Endothelial cell of umbilical vein (primary cell): ENCODE data around the gene GTPBP3.

ENCODE experiments used
- CTCF ChIP-seq, 2 donors: IDR thresholded peaks; 1 replicate in 1 of 2; 2 replicates in 1 of 2; pipeline ENCODE4 v1.5.1; 2011; ENCODE audit warnings: low read length in 2 of 2, mild to moderate bottlenecking in 2 of 2, moderate library complexity in 2 of 2, control low read depth in 1 of 2, inconsistent platforms in 1 of 2, low read depth in 1 of 2; ENCODE audit not compliant: insufficient read depth in 1 of 2; ENCODE audit errors: extremely low read depth in 1 of 2
- EZH2 ChIP-seq: IDR thresholded peaks from 2 replicates; pipeline ENCODE4 v1.6.1; 2012; ENCODE audit warnings: borderline replicate concordance, low read depth, mild to moderate bottlenecking, moderate library complexity, low read length, inconsistent platforms; ENCODE audit not compliant: severe bottlenecking
- GATA2 ChIP-seq: IDR thresholded peaks from 2 replicates; pipeline ENCODE4 v1.7.0; 2011; ENCODE audit warnings: low read depth, mild to moderate bottlenecking, moderate library complexity, mixed read lengths, low read length; ENCODE audit not compliant: insufficient read length, insufficient read depth
- JUN ChIP-seq: IDR thresholded peaks from 2 replicates; pipeline ENCODE4 v1.6.1; 2011; ENCODE audit warnings: borderline replicate concordance, low read depth; ENCODE audit not compliant: insufficient read length, insufficient read depth
- MAX ChIP-seq: IDR thresholded peaks from 2 replicates; pipeline ENCODE4 v1.6.1; 2011; ENCODE audit not compliant: insufficient read depth, insufficient read length
- MYC ChIP-seq: IDR thresholded peaks from one replicate; pipeline ENCODE4 v1.6.1; 2011; ENCODE audit warnings: mild to moderate bottlenecking, low read depth, low read length
- POLR2A ChIP-seq: IDR thresholded peaks from 2 replicates; pipeline ENCODE4 v1.6.1; 2012; ENCODE audit warnings: low read depth, mild to moderate bottlenecking, control low read depth, low read length
- POLR2AphosphoS5 ChIP-seq: IDR thresholded peaks from 2 replicates; pipeline ENCODE4 v1.6.1; 2012; ENCODE audit warnings: low read depth, mild to moderate bottlenecking, control low read depth, low read length, moderate library complexity; ENCODE audit not compliant: insufficient read depth

GRCh38 chr19:17391371-17392151 lies 54.2 kb downstream of the GTPBP3 start:
- TF ChIP-seq POLR2AphosphoS5 (no peak), CTCF (IDR thresholded peaks at IDR 0.05; ENCODE audit: extremely low read depth in 1 of 2, insufficient read depth in 1 of 2, low read depth in 1 of 2, low read length in 2 of 2) (no peak), EZH2 (no peak), POLR2A (no peak), MAX (no peak), JUN (no peak), GATA2 (no peak), MYC (no peak)
